H1 (cell line): ENCODE measurements around the gene ARMH1. TPM values are rescaled to one million over a fixed set of nuclear protein-coding genes. Genes with fewer than 3 reads are reported as not detected.
A peak's percentile ranks its signal among the peaks of the same experiment; 100 is the strongest.

Experiments used
- CTCF ChIA-PET: fragments of 300-600 bp; sonication (Branson Sonifier 250); formaldehyde crosslinking; loops from one replicate; lab custom pipeline; 2021; ENCODE audit not compliant: partially characterized antibody; lab: Charles Lee
- POLR2A ChIA-PET: fragments of 300-600 bp; sonication (Branson Sonifier 250); formaldehyde crosslinking; loops from one replicate; lab custom pipeline; 2021; ENCODE audit warnings: inconsistent platforms; ENCODE audit not compliant: partially characterized antibody; lab: Charles Lee
- DNase-seq, 2 experiments: peaks; one replicate each; pipeline versions ENCODE4 v3.0.0 to v3.0.0-alpha.2; 2010 to 2022; ENCODE audit warnings: low spot score in 2 of 2, low read depth in 1 of 2, mixed read lengths in 1 of 2
- FAIRE-seq: peaks from 2 replicates; lab custom pipeline; 2011; peaks lifted over from hg19 to GRCh38; lab: Jason Lieb, UNC
- H2AFZ ChIP-seq: 2 replicates; pipeline ENCODE4 v1.8.1; 2012; ENCODE audit warnings: low read length, inconsistent platforms
- H2AK5ac ChIP-seq: 2 replicates; pipeline ENCODE4 v1.6.1; 2013; ENCODE audit warnings: low read depth, low read length
- H2BK120ac ChIP-seq: replicated peaks from 2 replicates; pipeline ENCODE3; 2013; ENCODE audit warnings: low read depth, low read length, inconsistent platforms
- H2BK12ac ChIP-seq: 2 replicates; pipeline ENCODE4 v1.6.1; 2013; ENCODE audit warnings: low read depth, low read length
- H2BK15ac ChIP-seq: 2 replicates; pipeline ENCODE4 v1.6.1; 2013; ENCODE audit warnings: low read length
- H2BK20ac ChIP-seq: 2 replicates; pipeline ENCODE4 v1.6.1; 2013; ENCODE audit warnings: low read length
- H2BK5ac ChIP-seq: 2 replicates; pipeline ENCODE4 v1.6.1; 2013; ENCODE audit warnings: low read depth, low read length
- H3K14ac ChIP-seq: 2 replicates; pipeline ENCODE4 v1.6.1; 2013; ENCODE audit warnings: inconsistent platforms; ENCODE audit not compliant: insufficient read length
- H3K18ac ChIP-seq: 2 replicates; pipeline ENCODE4 v1.6.1; 2013; ENCODE audit warnings: low read length; ENCODE audit errors: extremely low read depth
- H3K23ac ChIP-seq: 2 replicates; pipeline ENCODE4 v1.6.1; 2013; ENCODE audit warnings: inconsistent platforms; ENCODE audit not compliant: insufficient read length
- H3K23me2 ChIP-seq: 2 replicates; pipeline ENCODE4 v1.6.1; 2013; ENCODE audit warnings: low read depth, low read length
- H3K27ac ChIP-seq: 2 replicates; pipeline ENCODE4 v1.6.1; 2011; ENCODE audit warnings: low read depth, low read length, inconsistent platforms
- H3K27me3 ChIP-seq, 4 experiments: replicated peaks in 1 of 4; 1 replicate in 1 of 4; 2 replicates in 3 of 4; pipeline versions ENCODE4 v1.6.1 to v1.8.1; 2011 to 2013; ENCODE audit warnings: low read length in 3 of 4, mild to moderate bottlenecking in 3 of 4, inconsistent platforms in 2 of 4, mixed read lengths in 2 of 4, moderate library complexity in 1 of 4; ENCODE audit not compliant: control insufficient read depth in 3 of 4, insufficient read depth in 3 of 4; ENCODE audit errors: extremely low read depth in 1 of 4
- H3K36me3 ChIP-seq, 4 experiments: 2 replicates each; pipeline versions ENCODE4 v1.6.1 to v1.8.1; 2011 to 2013; ENCODE audit warnings: mild to moderate bottlenecking in 4 of 4, low read length in 3 of 4, moderate library complexity in 2 of 4, control low read depth in 1 of 4, inconsistent platforms in 1 of 4; ENCODE audit not compliant: insufficient read depth in 4 of 4, control insufficient read depth in 2 of 4
- H3K4ac ChIP-seq: replicated peaks from 2 replicates; pipeline ENCODE3; 2013; ENCODE audit warnings: low read length, low read depth, mixed read lengths, inconsistent platforms; ENCODE audit not compliant: insufficient read length
- H3K4me1 ChIP-seq, 4 experiments: replicated peaks in 1 of 4; 1 replicate in 1 of 4; 2 replicates in 3 of 4; pipeline versions ENCODE4 v1.6.1 to v1.8.1; 2011 to 2013; ENCODE audit warnings: low read length in 3 of 4, inconsistent platforms in 2 of 4, mixed read lengths in 1 of 4; ENCODE audit not compliant: insufficient read depth in 4 of 4, control insufficient read depth in 3 of 4
- H3K4me2 ChIP-seq, 2 experiments: 2 replicates each; pipeline versions ENCODE4 v1.6.1 to v1.8.1; 2011 to 2013; ENCODE audit warnings: low read depth in 2 of 2, low read length in 2 of 2, control low read depth in 1 of 2, inconsistent platforms in 1 of 2, mild to moderate bottlenecking in 1 of 2; ENCODE audit not compliant: insufficient read depth in 1 of 2
- H3K4me3 ChIP-seq, 4 experiments: fragments of 200-600, 300-600 bp in 1 of 4; sonication (generic), shearing (Covaris generic), sonication (Bioruptor Twin) in 1 of 4; 2 replicates each; pipeline versions ENCODE4 v1.5.1 to v1.8.1; 2011 to 2016; ENCODE audit warnings: low read length in 4 of 4, low read depth in 3 of 4, control low read depth in 2 of 4, inconsistent platforms in 2 of 4, mild to moderate bottlenecking in 2 of 4, mixed read lengths in 1 of 4, moderate library complexity in 1 of 4; ENCODE audit not compliant: insufficient read depth in 2 of 4; ENCODE audit errors: extremely low read depth in 1 of 4
- H3K56ac ChIP-seq: replicated peaks from 2 replicates; pipeline ENCODE3; 2013; ENCODE audit warnings: low read depth, mild to moderate bottlenecking, mixed read lengths, low read length, inconsistent platforms; ENCODE audit not compliant: insufficient read length
- H3K79me1 ChIP-seq: 2 replicates; pipeline ENCODE4 v1.6.1; 2013; ENCODE audit warnings: low read depth, low read length, control low read depth
- H3K79me2 ChIP-seq, 2 experiments: 2 replicates each; pipeline versions ENCODE4 v1.6.1 to v1.8.1; 2012 to 2013; ENCODE audit warnings: low read length in 2 of 2, mild to moderate bottlenecking in 2 of 2, inconsistent platforms in 1 of 2; ENCODE audit not compliant: insufficient read depth in 2 of 2, control insufficient read depth in 1 of 2
- H3K9ac ChIP-seq, 4 experiments: replicated peaks in 1 of 4; 1 replicate in 1 of 4; 2 replicates in 3 of 4; pipeline versions ENCODE4 v1.6.1 to v1.8.1; 2011 to 2013; ENCODE audit warnings: low read depth in 3 of 4, low read length in 3 of 4, control low read depth in 2 of 4, mild to moderate bottlenecking in 2 of 4, moderate library complexity in 2 of 4, inconsistent platforms in 1 of 4; ENCODE audit errors: extremely low read depth in 1 of 4
- H3K9me3 ChIP-seq, 2 experiments: 2 replicates each; pipeline versions ENCODE4 v1.6.1 to v1.8.1; 2012 to 2013; ENCODE audit warnings: mild to moderate bottlenecking in 2 of 2, moderate library complexity in 2 of 2, control low read depth in 1 of 2, inconsistent platforms in 1 of 2, low read depth in 1 of 2, low read length in 1 of 2, mixed read lengths in 1 of 2; ENCODE audit not compliant: insufficient read depth in 2 of 2
- H4K20me1 ChIP-seq, 2 experiments: replicated peaks in 1 of 2; 2 replicates each; pipeline versions ENCODE3 to v1.8.1; 2011 to 2013; ENCODE audit warnings: inconsistent platforms in 2 of 2, low read length in 2 of 2, mild to moderate bottlenecking in 1 of 2; ENCODE audit not compliant: insufficient read depth in 2 of 2, control insufficient read depth in 1 of 2
- H4K5ac ChIP-seq: 2 replicates; pipeline ENCODE4 v1.6.1; 2013; ENCODE audit warnings: low read length, low read depth, mixed read lengths, inconsistent platforms; ENCODE audit not compliant: insufficient read length
- H4K8ac ChIP-seq: 2 replicates; pipeline ENCODE4 v1.8.0; 2013; ENCODE audit warnings: mild to moderate bottlenecking, moderate library complexity, low read length, inconsistent platforms; ENCODE audit not compliant: insufficient read depth; ENCODE audit errors: extremely low read depth
- H4K91ac ChIP-seq: replicated peaks from 2 replicates; pipeline ENCODE3; 2013; ENCODE audit warnings: low read length, mixed read lengths, inconsistent platforms; ENCODE audit not compliant: insufficient read length
- CBX8 ChIP-seq: fragments of 300-800, 300-1000 bp; sonication (generic); IDR thresholded peaks from 2 replicates; pipeline ENCODE4 v1.7.1; 2016; ENCODE audit warnings: low read depth, low read length, borderline replicate concordance
- JUN ChIP-seq: IDR thresholded peaks from 2 replicates; pipeline ENCODE4 v1.6.1; 2011; ENCODE audit warnings: low read depth, mild to moderate bottlenecking, improper control_type of control experiment, low read length
- KDM5A ChIP-seq: fragments of 200-600 bp; IDR thresholded peaks from 2 replicates; pipeline ENCODE4 v1.7.1; 2012; ENCODE audit warnings: mild to moderate bottlenecking, low read length, inconsistent platforms, mixed read lengths
- MAFK ChIP-seq: IDR thresholded peaks from 2 replicates; pipeline ENCODE4 v1.6.1; 2012; ENCODE audit warnings: low read depth, mild to moderate bottlenecking, improper control_type of control experiment, low read length
- NRF1 ChIP-seq: IDR thresholded peaks from 2 replicates; pipeline ENCODE4 v1.6.1; 2011; ENCODE audit warnings: mild to moderate bottlenecking, low read depth, low read length, improper control_type of control experiment
- PHF8 ChIP-seq: fragments of 200-600 bp; sonication (generic); conservative IDR thresholded peaks from 2 replicates; pipeline ENCODE4 v1.7.1; 2012; ENCODE audit warnings: low read depth, mild to moderate bottlenecking, inconsistent platforms, low read length, moderate library complexity
- POU5F1 ChIP-seq: IDR thresholded peaks from 2 replicates; pipeline ENCODE4 v1.6.1; 2011; ENCODE audit warnings: low read depth, mild to moderate bottlenecking, low read length, moderate library complexity
- RBBP5 ChIP-seq: IDR thresholded peaks from 2 replicates; pipeline ENCODE4 v1.7.1; 2012; ENCODE audit warnings: low read depth, mild to moderate bottlenecking, inconsistent platforms, low read length, moderate library complexity, borderline replicate concordance
- SP4 ChIP-seq: IDR thresholded peaks from 2 replicates; pipeline ENCODE4 v1.6.1; 2012; ENCODE audit warnings: low read length, inconsistent platforms
- TCF12 ChIP-seq: IDR thresholded peaks from 2 replicates; pipeline ENCODE4 v1.6.1; 2011; ENCODE audit warnings: low read depth, mild to moderate bottlenecking, low read length
- TEAD4 ChIP-seq: IDR thresholded peaks from 2 replicates; pipeline ENCODE4 v1.6.1; 2012; ENCODE audit warnings: low read depth, low read length, inconsistent platforms, mixed read lengths
- WGBS, 2 experiments: shearing (Covaris generic) in 1 of 2; methylation state at CpG; one replicate each; pipeline versions ENCODE4 v1.1.6 to v1.1.7; 2013 to 2015; ENCODE audit warnings: low lambda C conversion rate in 2 of 2, mixed read lengths in 2 of 2, inconsistent platforms in 1 of 2, low coverage in 1 of 2, missing lambda C conversion rate in 1 of 2; ENCODE audit not compliant: insufficient replicate concordance in 2 of 2, insufficient coverage in 1 of 2, insufficient read length in 1 of 2; ENCODE audit errors: extremely low coverage in 1 of 2, missing lambda C conversion rate in 1 of 2; 5-methylcytosine and 5-hydroxymethylcytosine counted together
- polyA plus RNA-seq, 7 experiments: library from polyadenylated mRNA; depleted of rRNA in 3 of 7; stranded (reverse) in 5 of 7; unstranded in 2 of 7; fragments of >200 nt in 5 of 7; fragments of 200-250 nt in 2 of 7; gene quantifications; 1 replicate in 5 of 7; 2 replicates in 1 of 7; 4 replicates in 1 of 7; pipeline versions ENCODE4 v1.2.1 to v1.2.3, GENCODE V29; 2011 to 2013; ENCODE audit warnings: missing spikeins in 2 of 7, mixed read lengths in 2 of 7
- total RNA-seq: library from RNA; stranded (reverse); fragmentation: NEBNext Ultra II Directional; extraction: Animal tissue kit (Norgen Biotek cat#: 25700); gene quantifications from 2 replicates; pipeline ENCODE4 v1.2.1, GENCODE V29; 2021
- TF ChIP-seq, protein P1 (sequence below): IDR thresholded peaks from 2 replicates; pipeline ENCODE4 v1.6.1; 2011; ENCODE audit warnings: low read length, improper control_type of control experiment

Gene ARMH1
- total and polyA plus RNA-seq, 2 of the 8 experiments (the other 6 are each of a cell fraction or from before 2014, with no cell fraction given): 0.82 to 0.85 TPM

DNA sequence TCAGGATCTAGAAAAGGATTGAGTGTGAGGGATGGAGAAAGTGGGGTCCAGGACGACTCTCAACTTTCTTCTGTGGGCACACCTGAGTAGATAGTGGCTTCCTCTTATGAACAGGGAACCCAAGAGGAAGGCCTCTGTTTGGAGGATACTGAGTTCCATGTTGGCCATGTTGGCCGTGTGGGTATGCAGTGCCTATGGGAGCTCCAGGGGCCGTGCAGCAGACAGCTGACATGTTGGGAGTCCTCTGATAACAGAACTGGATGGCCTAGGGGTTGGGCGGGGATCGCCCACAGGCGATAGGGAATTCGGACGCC lies 43.2 kb upstream of the ARMH1 start:
- FAIRE-seq (no peak), DNase-seq (no peak)
- peaks cover 0 to 11% (median 4%) of the 10 kb centered on the region in 4 experiments; a peak in 6 of 7 replicates for H3K4me1 ChIP-seq
- no peaks in the 10 kb centered on the region; the same call in 1 of the 2 replicates for H3K23me2 ChIP-seq
- H2BK120ac ChIP-seq: no peak overlapping the region
- peaks cover 12% of the 10 kb centered on the region for H3K79me1 ChIP-seq
- peak overlapping the region; percentile 74 to 93 for H3K4me2 ChIP-seq
- peak overlapping the region; percentile 57 for H3K56ac ChIP-seq
- H4K5ac ChIP-seq: peak overlapping the region; percentile 49
- peak overlapping the region; percentile 82 for H2BK5ac ChIP-seq
- H3K18ac ChIP-seq: peak overlapping the region; percentile 51; the same call in 1 of the 2 replicates
- WGBS, 2 experiments: 24% methylated on average over 8 of the region's 8 CpGs; no CpG with 5 or more reads in 1 of the 2 experiments
- H3K9me3 ChIP-seq: no peaks in the 10 kb centered on the region
- H3K14ac ChIP-seq: no peak overlapping the region
- POLR2A ChIA-PET: interaction anchor here (0.6 to 30.8 kb wide), 41 partner anchors 3 to 657 kb away, joined by 3 to 633 read pairs (median 4); partner anchors contain the start of genes ARMH1, ATP6V0B, DMAP1 and PLK3
- H3K36me3 ChIP-seq: peaks cover 18 to 32% (median 25%) of the 10 kb centered on the region in 4 experiments; a peak in 7 of 8 replicates
- H3K27ac ChIP-seq: peak overlapping the region; percentile 96
- H3K4me3 ChIP-seq: peak overlapping the region; percentile 73 to 81 (median 78)
- peak overlapping the region; percentile 37; the same call in 1 of the 2 replicates for H2BK15ac ChIP-seq
- peak overlapping the region; percentile 61 for H2AK5ac ChIP-seq
- H2AFZ ChIP-seq: peak overlapping the region; percentile 27; the same call in 1 of the 2 replicates
- 0 out of 2 replicates have a peak overlapping the region, but pooled peaks have one; percentile 50 for H2BK12ac ChIP-seq
- CTCF ChIA-PET: interaction anchor here (0.9 to 15.0 kb wide), 6 partner anchors 11 to 62 kb away, joined by 3 to 197 read pairs (median 5); no protein-coding TSS in a partner anchor
- peak overlapping the region; percentile 74 to 95 (median 86) for H3K9ac ChIP-seq
- H4K91ac ChIP-seq: peak overlapping the region; percentile 75
- H4K8ac ChIP-seq: peak overlapping the region; percentile 100
- H3K4ac ChIP-seq: peak overlapping the region; percentile 4
- H3K27me3 ChIP-seq: no peaks in the 10 kb centered on the region
- H3K23ac ChIP-seq: no peak overlapping the region
- no peak overlapping the region for H2BK20ac ChIP-seq
- peaks cover 0 to 4% of the 10 kb centered on the region in 2 experiments for H4K20me1 ChIP-seq
- peaks cover 3 to 26% of the 10 kb centered on the region in 2 experiments; a peak in 3 of 4 replicates for H3K79me2 ChIP-seq
- no peak for TF ChIP-seq PHF8
- TF ChIP-seq RBBP5: no peak
- TF ChIP-seq CBX8: no peak
- TF ChIP-seq NRF1: no peak
- TF ChIP-seq SP4: no peak
- TF ChIP-seq TEAD4: no peak
- no peak for TF ChIP-seq TCF12
- TF ChIP-seq KDM5A: no peak
- no peak for TF ChIP-seq MAFK
- TF ChIP-seq, protein P1, sequence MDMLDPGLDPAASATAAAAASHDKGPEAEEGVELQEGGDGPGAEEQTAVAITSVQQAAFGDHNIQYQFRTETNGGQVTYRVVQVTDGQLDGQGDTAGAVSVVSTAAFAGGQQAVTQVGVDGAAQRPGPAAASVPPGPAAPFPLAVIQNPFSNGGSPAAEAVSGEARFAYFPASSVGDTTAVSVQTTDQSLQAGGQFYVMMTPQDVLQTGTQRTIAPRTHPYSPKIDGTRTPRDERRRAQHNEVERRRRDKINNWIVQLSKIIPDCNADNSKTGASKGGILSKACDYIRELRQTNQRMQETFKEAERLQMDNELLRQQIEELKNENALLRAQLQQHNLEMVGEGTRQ: no peak
- TF ChIP-seq POU5F1: no peak
- TF ChIP-seq JUN: no peak
